ENCODE measurements around the gene ITGB1BP1.
"Not testable (repeated sequence)": the region's sequence is repeated elsewhere in the genome, so short reads cannot be mapped to it uniquely, and the experiment has no call there.

Gene ITGB1BP1

DNA sequence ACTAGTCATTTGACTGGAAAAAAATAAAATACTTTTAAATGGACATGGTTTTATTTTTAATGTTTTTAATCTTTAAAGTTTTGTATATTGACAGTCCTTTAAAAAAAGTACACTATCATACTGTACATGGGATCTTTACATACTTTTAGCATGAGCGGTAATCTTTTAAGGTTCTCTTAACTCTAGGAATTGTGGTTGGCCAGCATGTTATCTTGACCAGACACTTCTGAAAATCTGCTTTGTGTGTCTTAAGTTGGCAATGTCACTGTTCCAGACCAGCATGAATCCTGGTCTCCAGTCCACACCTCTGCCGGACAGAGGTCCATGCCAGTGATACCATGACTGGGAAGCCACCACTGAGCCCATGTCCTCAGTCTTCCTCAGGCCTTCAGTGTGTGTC, 17.7 kb downstream of the ITGB1BP1 start:
- Histone ChIP-seq H3K27me3 (ENCODE audit: control insufficient read depth, insufficient read depth, low read length) (no peaks in the 10 kb centered on the region), H3K4me3 (ENCODE audit: low read length) (no peak overlapping the region), H3K9ac (ENCODE audit: low read length) (no peak overlapping the region), H3K27ac (ENCODE audit: low read depth, low read length) (no peak overlapping the region), H3K4me1 (ENCODE audit: control insufficient read depth, insufficient read depth, low read length) (peaks cover 17% of the 10 kb centered on the region), H3K36me3 (ENCODE audit: control insufficient read depth, insufficient read depth, low read length) (peaks cover 15% of the 10 kb centered on the region)

DNA sequence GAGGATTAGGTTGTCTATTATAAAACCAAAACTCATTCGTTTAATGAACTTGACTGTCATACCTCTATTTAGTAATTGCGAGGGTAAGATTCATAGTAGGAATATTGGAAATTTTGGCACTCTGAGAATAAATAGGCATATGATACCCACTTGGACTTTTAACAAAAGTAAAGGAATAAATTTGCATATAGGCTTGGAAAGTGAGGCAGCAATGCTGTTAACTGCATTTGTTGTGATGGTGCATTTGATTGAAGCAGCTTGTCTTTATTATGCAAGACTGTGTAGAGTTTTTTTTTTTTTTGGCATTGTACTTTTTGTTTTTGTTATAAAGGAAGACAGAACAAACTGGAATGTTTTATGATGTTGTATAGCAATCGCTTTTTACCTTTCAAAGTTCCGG, 18.9 kb downstream of the ITGB1BP1 start:
- Histone ChIP-seq H3K27me3 (ENCODE audit: control insufficient read depth, insufficient read depth, low read length) (no peaks in the 10 kb centered on the region), H3K27ac (ENCODE audit: low read depth, low read length) (no peak overlapping the region), H3K36me3 (ENCODE audit: control insufficient read depth, insufficient read depth, low read length) (peaks cover 15% of the 10 kb centered on the region), H3K9ac (ENCODE audit: low read length) (no peak overlapping the region), H3K4me1 (ENCODE audit: control insufficient read depth, insufficient read depth, low read length) (peaks cover 17% of the 10 kb centered on the region), H3K4me3 (ENCODE audit: low read length) (no peak overlapping the region)

DNA sequence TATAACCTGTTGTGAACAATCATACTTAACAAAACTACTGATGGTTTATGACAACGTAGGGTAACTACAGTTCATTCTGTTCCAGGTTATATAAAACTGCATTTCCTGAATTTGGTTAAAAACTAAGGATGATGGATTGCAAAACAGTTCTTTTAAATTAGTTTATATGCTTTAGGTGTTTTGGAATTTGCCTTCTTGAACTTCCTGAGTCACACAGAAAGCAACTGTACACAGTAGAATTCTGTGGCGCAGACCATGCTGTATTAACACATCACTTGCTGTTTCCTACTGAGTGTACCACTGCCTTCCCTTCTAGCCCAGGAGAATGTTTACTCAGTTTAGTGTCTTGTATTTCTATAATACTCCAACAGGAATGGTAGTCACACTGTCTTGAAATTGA, 19.4 kb downstream of the ITGB1BP1 start:
- Histone ChIP-seq H3K27me3 (ENCODE audit: control insufficient read depth, insufficient read depth, low read length) (no peaks in the 10 kb centered on the region), H3K27ac (ENCODE audit: low read depth, low read length) (no peak overlapping the region), H3K9ac (ENCODE audit: low read length) (no peak overlapping the region), H3K4me3 (ENCODE audit: low read length) (no peak overlapping the region), H3K4me1 (ENCODE audit: control insufficient read depth, insufficient read depth, low read length) (peaks cover 17% of the 10 kb centered on the region), H3K36me3 (ENCODE audit: control insufficient read depth, insufficient read depth, low read length) (peaks cover 13% of the 10 kb centered on the region)

DNA sequence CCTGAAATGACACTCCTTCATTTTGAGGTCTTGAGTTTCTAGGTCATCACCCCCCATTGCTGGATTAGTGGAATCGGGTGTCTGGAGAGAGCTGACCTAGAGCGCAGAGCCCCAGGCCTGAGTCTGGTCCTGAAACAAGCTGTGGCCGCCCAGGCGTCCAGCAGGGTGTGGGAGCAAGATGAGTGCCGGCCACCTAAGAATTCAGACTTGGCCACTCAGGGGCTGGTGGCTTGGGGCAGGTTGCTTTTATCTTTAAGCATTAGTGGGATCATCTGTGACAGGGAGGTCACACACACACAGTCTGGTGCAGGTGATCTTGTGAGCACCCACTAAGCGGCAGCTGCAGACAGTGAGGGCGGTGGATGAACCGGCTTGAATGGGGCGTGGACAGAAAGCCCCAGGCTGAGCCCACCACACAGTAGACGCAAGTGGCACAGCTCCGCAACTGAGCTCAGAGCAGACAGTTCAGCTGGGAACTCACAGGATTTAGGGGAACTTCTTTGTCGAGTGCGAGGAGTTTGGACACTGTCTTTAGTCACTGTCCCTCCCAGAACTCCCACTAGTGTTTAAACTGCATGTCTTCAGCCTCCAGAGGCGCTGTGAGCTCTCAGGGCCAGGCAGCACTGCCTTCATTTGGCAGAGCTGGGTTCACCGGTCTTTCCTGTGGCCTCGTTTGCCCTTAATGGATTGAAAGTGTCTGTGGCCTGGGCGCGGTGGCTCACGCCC, 21.5 kb downstream of the ITGB1BP1 start:
- Histone ChIP-seq H3K36me3 (ENCODE audit: control insufficient read depth, insufficient read depth, low read length) (peaks cover 10% of the 10 kb centered on the region), H3K4me1 (ENCODE audit: control insufficient read depth, insufficient read depth, low read length) (peaks cover 10% of the 10 kb centered on the region), H3K4me3 (ENCODE audit: low read length) (no peak overlapping the region), H3K27ac (ENCODE audit: low read depth, low read length) (no peak overlapping the region), H3K9ac (ENCODE audit: low read length) (no peak overlapping the region), H3K27me3 (ENCODE audit: control insufficient read depth, insufficient read depth, low read length) (no peaks in the 10 kb centered on the region)

DNA sequence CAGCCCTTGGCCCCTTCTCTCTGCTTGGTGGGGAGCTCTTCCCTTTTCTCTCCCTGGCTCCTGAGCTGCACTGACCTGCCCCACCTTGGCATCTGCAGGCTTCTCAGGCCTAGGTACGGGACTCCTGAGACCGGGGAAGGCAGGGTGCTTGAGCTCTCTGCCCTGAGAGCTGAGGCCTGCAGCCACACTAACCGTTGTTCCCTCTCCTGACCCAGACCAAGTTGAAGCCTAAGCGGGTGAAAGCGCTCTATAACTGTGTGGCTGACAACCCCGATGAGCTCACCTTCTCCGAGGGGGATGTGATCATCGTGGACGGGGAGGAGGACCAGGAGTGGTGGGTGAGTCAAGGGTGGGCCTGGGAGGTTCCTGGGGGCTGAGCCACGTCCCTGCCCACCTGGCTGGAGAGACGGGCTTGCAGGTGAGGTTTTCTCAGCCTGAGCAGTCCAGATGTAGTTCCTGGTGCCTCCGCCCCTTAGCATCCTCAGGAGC, 22.2 kb downstream of the ITGB1BP1 start:
- Histone ChIP-seq H3K27ac (ENCODE audit: low read depth, low read length) (no peak overlapping the region), H3K27me3 (ENCODE audit: control insufficient read depth, insufficient read depth, low read length) (no peaks in the 10 kb centered on the region), H3K4me3 (ENCODE audit: low read length) (no peak overlapping the region), H3K36me3 (ENCODE audit: control insufficient read depth, insufficient read depth, low read length) (peaks cover 11% of the 10 kb centered on the region), H3K4me1 (ENCODE audit: control insufficient read depth, insufficient read depth, low read length) (peaks cover 9% of the 10 kb centered on the region), H3K9ac (ENCODE audit: low read length) (no peak overlapping the region)

DNA sequence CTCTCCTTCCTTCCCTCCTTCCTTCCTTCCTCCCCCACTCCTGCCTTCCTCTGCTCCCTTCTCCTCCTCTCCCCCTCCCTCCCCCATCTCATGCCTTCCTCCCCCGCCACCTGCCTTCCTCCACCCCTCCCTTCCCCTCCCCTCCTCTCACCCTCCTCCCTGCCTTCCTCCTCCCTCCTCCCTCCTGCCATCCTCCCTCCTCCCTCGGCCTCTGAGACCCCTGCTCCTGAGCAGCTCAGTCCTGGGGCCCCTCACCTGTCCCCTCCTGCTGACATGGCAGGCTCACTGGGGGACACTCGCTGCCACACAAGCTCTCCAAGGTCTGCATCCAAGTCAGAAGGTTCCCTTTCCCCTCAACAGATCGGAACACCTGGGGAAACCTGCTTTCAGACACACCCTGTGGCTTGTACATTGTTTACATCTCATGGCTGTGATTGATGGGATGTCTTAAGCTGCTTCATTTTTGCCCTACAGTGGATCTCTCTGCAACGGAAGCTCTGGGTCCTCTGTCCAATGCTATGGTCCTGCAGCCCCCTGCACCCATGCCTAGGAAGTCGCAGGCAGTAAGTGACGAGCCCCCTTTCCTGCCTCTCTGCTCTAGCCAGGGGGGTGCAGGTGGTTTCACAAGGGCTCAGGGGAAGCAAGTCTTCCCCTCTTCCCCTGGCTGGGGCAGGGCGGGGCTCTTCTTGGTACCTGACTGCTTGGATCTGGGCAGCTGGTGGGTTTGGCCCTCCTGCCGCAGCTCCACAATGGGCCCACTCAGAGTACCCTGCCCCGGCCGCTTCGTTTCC, 22.9 kb downstream of the ITGB1BP1 start:
- peaks cover 9% of the 10 kb centered on the region for H3K4me1 ChIP-seq (ENCODE audit: control insufficient read depth, insufficient read depth, low read length)
- H3K36me3 ChIP-seq (ENCODE audit: control insufficient read depth, insufficient read depth, low read length) = peaks cover 8% of the 10 kb centered on the region
- H3K9ac ChIP-seq (ENCODE audit: low read length) = no peak overlapping the region
- no peak overlapping the region for H3K4me3 ChIP-seq (ENCODE audit: low read length)
- no peaks in the 10 kb centered on the region for H3K27me3 ChIP-seq (ENCODE audit: control insufficient read depth, insufficient read depth, low read length)
- no peak overlapping the region for H3K27ac ChIP-seq (ENCODE audit: low read depth, low read length)

DNA sequence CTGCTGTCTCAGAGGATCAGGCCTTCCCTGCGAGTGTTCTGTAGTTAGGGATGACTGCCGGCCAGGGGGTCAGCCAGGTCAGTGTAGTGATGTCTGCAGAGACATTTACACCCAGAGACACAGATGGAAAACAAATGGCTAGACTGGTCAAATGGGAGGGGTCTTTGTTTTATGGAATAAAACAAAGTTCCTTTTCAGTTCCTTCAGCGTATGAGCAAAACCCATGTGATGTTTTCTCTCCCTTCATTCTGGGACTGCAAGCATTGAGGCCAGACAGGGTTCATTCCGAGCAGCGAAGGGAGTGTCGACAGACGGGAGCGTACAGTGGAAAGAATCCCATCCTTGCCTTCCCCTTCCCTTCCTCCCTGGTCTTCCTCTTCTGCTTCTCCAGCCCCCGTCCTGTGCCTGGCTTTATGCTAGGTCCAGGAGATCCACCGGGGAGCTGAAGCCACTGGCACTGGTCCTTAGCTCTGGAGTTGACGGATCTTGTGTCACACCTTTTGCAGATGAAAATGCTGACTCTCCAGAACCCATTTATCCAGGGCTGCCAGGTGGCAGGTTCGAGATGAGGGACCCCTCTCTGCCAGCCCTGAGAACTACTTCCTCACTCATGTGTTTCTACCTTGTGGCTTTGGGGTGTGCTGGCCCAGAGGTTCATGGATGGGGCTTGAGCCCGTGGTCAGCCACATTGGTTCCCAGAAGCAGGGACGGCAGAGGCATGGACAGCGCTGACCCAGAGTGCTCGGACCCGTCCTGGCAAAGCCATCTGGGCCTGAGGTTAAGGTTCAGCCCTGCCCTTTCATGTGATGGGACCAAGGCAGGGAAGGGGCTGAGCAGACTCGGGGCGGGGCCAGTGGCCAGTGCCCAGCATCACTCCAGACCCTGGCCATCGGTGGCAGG, 24.2 kb downstream of the ITGB1BP1 start:
- Histone ChIP-seq H3K9ac (ENCODE audit: low read length) (no peak overlapping the region), H3K4me3 (ENCODE audit: low read length) (no peak overlapping the region), H3K27me3 (ENCODE audit: control insufficient read depth, insufficient read depth, low read length) (no peaks in the 10 kb centered on the region), H3K4me1 (ENCODE audit: control insufficient read depth, insufficient read depth, low read length) (peaks cover 6% of the 10 kb centered on the region), H3K36me3 (ENCODE audit: control insufficient read depth, insufficient read depth, low read length) (peaks cover 8% of the 10 kb centered on the region), H3K27ac (ENCODE audit: low read depth, low read length) (peak overlapping the region; percentile 73)

DNA sequence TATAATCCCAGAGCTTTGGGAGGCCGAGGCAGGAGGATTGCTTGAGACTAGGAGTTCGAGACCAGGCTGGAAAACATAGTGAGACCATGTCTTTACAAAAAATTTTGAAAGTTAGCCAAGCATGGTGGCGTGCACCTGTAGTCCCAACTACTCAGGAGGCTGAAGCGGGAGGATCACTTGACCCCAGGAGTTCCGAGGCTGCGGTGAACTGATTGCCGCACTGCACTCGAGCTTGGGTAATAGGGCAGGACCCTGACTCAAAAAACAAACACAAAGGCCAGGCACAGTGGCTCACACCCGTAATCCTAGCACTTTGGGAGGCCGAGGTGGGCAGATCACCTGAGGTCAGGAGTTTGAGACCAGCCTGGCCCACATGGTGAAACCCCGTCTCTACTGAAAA, 25.1 kb downstream of the ITGB1BP1 start:
- H3K27me3 ChIP-seq (ENCODE audit: control insufficient read depth, insufficient read depth, low read length); H3K36me3 ChIP-seq (ENCODE audit: control insufficient read depth, insufficient read depth, low read length); H3K9ac ChIP-seq (ENCODE audit: low read length); H3K4me1 ChIP-seq (ENCODE audit: control insufficient read depth, insufficient read depth, low read length); H3K27ac ChIP-seq (ENCODE audit: low read depth, low read length); H3K4me3 ChIP-seq (ENCODE audit: low read length): not testable (repeated sequence)

DNA sequence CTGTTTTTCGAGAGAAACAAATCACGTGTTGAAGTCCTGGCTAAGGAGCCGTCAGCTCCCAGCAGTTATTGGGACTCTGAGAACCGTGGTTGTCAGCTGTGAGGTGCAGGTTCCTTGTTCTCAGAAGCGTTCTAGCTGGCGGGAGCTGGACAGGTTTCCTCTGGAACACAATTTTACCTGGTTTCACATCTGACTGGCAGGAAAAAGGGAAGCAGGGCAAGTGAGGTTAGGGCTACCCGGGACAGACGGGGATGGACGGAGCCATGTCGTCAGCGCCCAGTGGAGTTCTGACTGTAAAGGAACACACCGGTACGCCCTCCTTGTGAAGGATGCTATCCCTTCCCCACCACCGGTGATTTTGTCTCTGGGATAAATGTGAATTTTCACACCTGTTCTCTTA, 26.1 kb downstream of the ITGB1BP1 start:
- Histone ChIP-seq H3K27me3 (ENCODE audit: control insufficient read depth, insufficient read depth, low read length) (no peaks in the 10 kb centered on the region), H3K27ac (ENCODE audit: low read depth, low read length) (no peak overlapping the region), H3K36me3 (ENCODE audit: control insufficient read depth, insufficient read depth, low read length) (peaks cover 8% of the 10 kb centered on the region), H3K4me1 (ENCODE audit: control insufficient read depth, insufficient read depth, low read length) (no peaks in the 10 kb centered on the region), H3K4me3 (ENCODE audit: low read length) (no peak overlapping the region), H3K9ac (ENCODE audit: low read length) (no peak overlapping the region)

DNA sequence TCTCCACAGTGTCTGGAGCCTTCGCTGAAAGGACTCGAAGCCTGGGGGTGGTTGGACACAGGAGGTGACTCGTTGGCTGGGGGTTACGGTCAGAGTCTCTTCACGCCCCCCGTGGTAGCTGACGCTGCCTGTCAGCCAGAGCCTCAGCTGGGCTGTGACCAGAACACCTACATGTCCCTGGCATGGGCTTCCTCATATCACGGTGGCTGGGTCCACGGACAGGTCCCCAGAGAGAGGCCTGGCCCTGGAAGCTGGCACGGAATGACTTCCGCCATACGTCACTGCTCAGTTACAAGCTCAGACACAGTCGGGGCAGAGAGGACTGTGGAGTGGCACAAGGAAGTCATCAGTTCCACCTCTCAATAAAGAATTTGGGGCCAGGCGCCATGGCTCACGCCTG, 28.5 kb downstream of the ITGB1BP1 start:
- H3K9ac ChIP-seq (ENCODE audit: low read length) = no peak overlapping the region
- peaks cover 2% of the 10 kb centered on the region for H3K36me3 ChIP-seq (ENCODE audit: control insufficient read depth, insufficient read depth, low read length)
- no peaks in the 10 kb centered on the region for H3K27me3 ChIP-seq (ENCODE audit: control insufficient read depth, insufficient read depth, low read length)
- H3K4me1 ChIP-seq (ENCODE audit: control insufficient read depth, insufficient read depth, low read length) = no peaks in the 10 kb centered on the region
- no peak overlapping the region for H3K4me3 ChIP-seq (ENCODE audit: low read length)
- no peak overlapping the region for H3K27ac ChIP-seq (ENCODE audit: low read depth, low read length)

DNA sequence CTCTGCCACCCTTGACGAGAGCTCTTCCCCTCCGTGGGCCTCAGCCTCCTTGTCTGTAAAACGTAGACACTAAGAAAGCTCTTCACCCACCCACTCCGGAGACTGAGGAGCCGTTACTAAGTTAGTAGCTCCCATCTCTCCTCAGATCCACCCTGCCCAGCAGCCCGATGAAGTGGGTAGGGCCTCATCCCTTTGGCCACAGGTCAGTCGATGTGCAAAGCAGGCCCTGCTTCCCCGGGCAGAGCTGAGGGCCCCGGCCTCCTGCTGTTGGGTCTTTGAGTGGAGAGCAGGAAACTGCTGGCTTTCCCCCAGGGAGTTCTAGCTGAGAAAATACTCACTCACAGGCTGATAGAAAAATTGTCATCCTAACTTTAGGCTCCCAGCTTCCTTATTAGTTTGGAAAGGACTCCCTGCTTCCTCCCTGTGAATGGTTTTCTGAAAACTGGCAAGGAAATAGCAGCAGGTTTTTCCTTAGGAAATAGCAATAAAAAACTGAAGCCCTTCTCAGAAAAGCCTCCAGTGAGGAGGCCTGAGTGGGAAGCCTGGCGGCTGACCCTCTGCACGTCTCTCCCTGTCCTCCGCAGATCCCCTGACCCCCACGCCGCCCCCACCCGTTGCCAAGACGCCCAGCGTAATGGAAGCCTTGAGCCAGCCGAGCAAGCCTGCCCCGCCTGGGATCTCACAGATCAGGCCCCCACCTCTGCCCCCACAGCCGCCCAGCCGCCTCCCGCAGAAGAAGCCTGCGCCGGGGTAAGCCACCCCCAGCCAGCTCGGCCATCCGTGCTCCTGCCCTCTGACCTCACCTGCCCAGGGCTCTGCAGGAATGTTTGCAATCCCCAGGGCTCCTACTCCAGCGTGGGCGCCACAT, 30.2 kb downstream of the ITGB1BP1 start:
- peak overlapping the region; percentile 14 for H3K27ac ChIP-seq (ENCODE audit: low read depth, low read length)
- peaks cover 6% of the 10 kb centered on the region for H3K36me3 ChIP-seq (ENCODE audit: control insufficient read depth, insufficient read depth, low read length)
- no peaks in the 10 kb centered on the region for H3K27me3 ChIP-seq (ENCODE audit: control insufficient read depth, insufficient read depth, low read length)
- no peak overlapping the region for H3K9ac ChIP-seq (ENCODE audit: low read length)
- no peaks in the 10 kb centered on the region for H3K4me1 ChIP-seq (ENCODE audit: control insufficient read depth, insufficient read depth, low read length)
- no peak overlapping the region for H3K4me3 ChIP-seq (ENCODE audit: low read length)

Data from rectal smooth muscle tissue (tissue), 1 donor.